Stimulated activated CD4-positive, alpha-beta T cell treated with anti-CD3 and anti-CD28 coated beads, Interleukin-1b, Interleukin-23, amount 100 ng/mL, for 24 hours (primary cell): ENCODE measurements around the gene PLEKHG1.

Source experiments
- DNase-seq, 4 experiments: peaks; one replicate each; pipeline ENCODE4 v3.0.0-alpha.2; 2020; ENCODE audit warnings: low read depth in 4 of 4, low spot score in 1 of 4

The PLEKHG1 gene

GRCh38 chr6:150637266-150637665, 37.6 kb downstream of the PLEKHG1 start:
- no peak for DNase-seq

DNA sequence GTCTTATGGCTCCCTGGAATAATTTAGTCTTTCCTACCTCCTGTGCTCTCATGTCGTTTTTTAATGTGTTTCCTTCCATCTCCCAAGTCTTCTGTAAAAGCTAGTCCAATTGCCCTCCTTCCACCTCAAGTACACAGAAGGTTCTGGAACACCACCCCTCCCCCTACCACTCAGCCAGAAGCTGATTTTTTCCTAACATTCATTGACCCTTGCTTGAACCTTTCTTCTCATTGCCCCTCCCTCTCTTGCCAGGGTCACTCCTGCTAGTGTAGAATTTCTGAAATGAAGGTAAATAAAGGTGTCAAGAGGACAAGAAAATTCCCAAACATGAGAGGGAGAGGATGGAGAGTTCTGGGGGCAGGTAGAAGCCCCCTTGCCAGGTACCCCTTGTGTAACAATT, 38.6 kb downstream of the PLEKHG1 start:
- DNase-seq = no peak

- no peak for DNase-seq
These were observed 39.1 kb downstream of the PLEKHG1 start for GRCh38 chr6:150638765-150639164.

- no peak for DNase-seq
These were observed 40.2 kb downstream of the PLEKHG1 start for GRCh38 chr6:150639823-150640331.

GRCh38 chr6:150640556-150641209, 41.0 kb downstream of the PLEKHG1 start:
- DNase-seq = no peak

DNA sequence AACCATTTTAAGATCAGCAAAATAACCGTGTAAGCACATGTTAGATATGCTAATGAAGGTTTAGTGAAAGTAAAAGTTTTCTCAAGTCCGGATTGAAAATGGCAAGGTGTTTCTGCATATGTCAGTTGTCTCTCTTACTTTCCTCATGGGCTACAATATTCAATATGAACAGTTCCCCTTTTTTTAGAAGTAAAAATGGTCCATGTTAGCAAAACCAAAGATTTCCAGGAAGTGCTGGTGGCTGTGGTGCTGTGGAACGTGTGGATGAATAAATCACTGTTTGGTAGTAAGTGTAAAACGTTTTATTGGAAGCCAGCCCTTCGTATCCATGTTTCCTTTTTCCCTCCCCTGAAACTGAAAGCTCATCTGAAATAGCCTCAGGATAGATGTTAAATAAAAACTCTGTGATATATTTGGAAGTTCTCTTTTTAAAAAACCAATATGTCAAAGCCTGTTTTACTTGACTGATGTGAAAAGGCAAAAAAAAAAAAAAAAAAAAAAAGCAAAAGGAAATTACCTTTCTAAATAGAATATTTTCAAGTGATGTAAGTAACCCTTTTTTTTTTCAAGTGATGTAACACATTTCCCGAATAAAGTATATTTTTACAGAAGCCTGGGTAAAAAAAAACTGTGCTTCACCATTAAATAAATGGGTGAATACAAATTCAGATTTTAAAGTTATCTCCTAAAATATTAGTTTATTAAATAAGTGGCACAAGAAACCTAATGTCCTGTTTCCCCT, 41.9 kb downstream of the PLEKHG1 start:
- DNase-seq = no peak

DNA sequence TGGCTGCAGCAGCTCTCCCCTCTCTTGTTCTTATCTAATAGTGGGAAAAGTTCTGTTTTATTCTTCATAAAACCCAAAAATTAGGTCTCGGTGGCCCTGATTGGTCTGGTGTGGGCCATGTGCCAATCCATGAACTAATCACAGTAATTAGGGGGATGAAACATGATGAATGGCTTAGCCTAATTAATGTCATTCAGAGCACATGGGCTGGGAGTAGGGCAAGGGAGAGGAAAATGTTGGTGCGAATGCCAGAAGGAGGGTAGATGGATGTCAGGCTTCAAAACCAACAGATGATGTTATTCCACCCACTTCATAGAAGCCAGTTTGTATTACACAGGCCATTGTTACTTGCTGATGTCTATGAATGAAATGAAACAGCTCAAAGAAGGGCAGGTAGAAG, 46.5 kb downstream of the PLEKHG1 start:
- DNase-seq = no peak

DNA sequence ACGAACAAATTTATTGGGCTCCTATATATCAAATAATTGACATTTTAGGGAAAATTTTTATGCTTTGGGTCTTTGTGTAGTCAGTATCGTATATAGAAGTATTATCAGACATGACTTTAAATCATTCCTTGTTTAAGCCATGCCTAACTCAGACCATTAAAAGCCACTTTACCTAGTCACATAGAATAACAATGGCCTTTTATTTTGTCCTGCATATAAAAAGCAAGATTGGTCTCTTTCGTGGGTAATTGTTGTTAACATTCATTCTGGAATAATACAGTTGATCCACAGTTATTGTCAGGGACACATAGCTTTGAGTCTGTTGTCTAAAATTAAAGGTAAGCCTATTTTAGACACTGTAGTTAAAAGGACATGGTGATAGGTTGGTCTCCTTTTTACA, 47.4 kb downstream of the PLEKHG1 start:
- no peak for DNase-seq
